K562 (cell line): ENCODE results near the gene VAMP8. TPM values are rescaled to one million over a fixed set of nuclear protein-coding genes. Genes with fewer than 3 reads are reported as not detected.

Experiments
- BRD9 ChIP-seq: fragments of 450-650 bp; IDR thresholded peaks from 2 replicates; pipeline ENCODE4 v1.6.1; 2018; ENCODE audit warnings: low read depth; ENCODE audit not compliant: partially characterized antibody
- CBFB ChIP-seq: sonication (generic); formaldehyde crosslinking; IDR thresholded peaks from 2 replicates; pipeline ENCODE4 v1.4.0; 2020; ENCODE audit warnings: mild to moderate bottlenecking, missing genetic modification reagents
- DDX20 ChIP-seq: fragments of 450-650 bp; IDR thresholded peaks from 2 replicates; pipeline ENCODE4 v1.6.1; 2016; ENCODE audit warnings: missing genetic modification characterization, low read depth, mild to moderate bottlenecking, missing compliant biosample characterization, moderate library complexity
- EP300 ChIP-seq: IDR thresholded peaks from 2 replicates; pipeline ENCODE4 v1.6.1; 2012; ENCODE audit warnings: low read length, improper control_type of control experiment
- ETV1 ChIP-seq: fragments of 450-650 bp; conservative IDR thresholded peaks from 2 replicates; pipeline ENCODE4 v1.6.1; 2016; ENCODE audit warnings: missing genetic modification characterization, control low read depth, low read depth, missing compliant biosample characterization
- ETV5 ChIP-seq: sonication (generic); formaldehyde crosslinking; IDR thresholded peaks from 2 replicates; pipeline ENCODE4 v1.4.0; 2020; ENCODE audit warnings: low read depth, mild to moderate bottlenecking, missing genetic modification reagents
- GATAD2B ChIP-seq: fragments of 450-650 bp; IDR thresholded peaks from 2 replicates; pipeline ENCODE4 v1.6.1; 2017; ENCODE audit warnings: mild to moderate bottlenecking, borderline replicate concordance
- GTF2A2 ChIP-seq: IDR thresholded peaks from 2 replicates; pipeline ENCODE4 v1.6.1; 2016; ENCODE audit warnings: mild to moderate bottlenecking, missing genetic modification characterization, missing compliant biosample characterization
- HIVEP1 ChIP-seq: fragments of 250-450 bp; sonication (Bioruptor Pico); IDR thresholded peaks from 2 replicates; pipeline ENCODE4 v1.4.0; 2020; ENCODE audit warnings: mild to moderate bottlenecking
- HMGN3 ChIP-seq: IDR thresholded peaks from 2 replicates; pipeline ENCODE4 v1.6.1; 2011; ENCODE audit warnings: borderline replicate concordance, low read depth, mild to moderate bottlenecking, mixed read lengths, low read length; ENCODE audit not compliant: insufficient read length; ENCODE audit errors: extremely low read depth
- HNRNPH1 ChIP-seq: fragments of 200-400 bp; formaldehyde crosslinking; optimal IDR thresholded peaks from 2 replicates; pipeline ENCODE3; 2017; ENCODE audit warnings: low read depth, mild to moderate bottlenecking, low read length, moderate library complexity
- KLF6 ChIP-seq: fragments of 250-450 bp; sonication (Bioruptor Pico); IDR thresholded peaks from 2 replicates; pipeline ENCODE4 v1.4.0; 2020; ENCODE audit warnings: mild to moderate bottlenecking, moderate library complexity, borderline replicate concordance
- MCM3 ChIP-seq: fragments of 450-650 bp; IDR thresholded peaks from 2 replicates; pipeline ENCODE4 v1.6.1; 2016
- MCM5 ChIP-seq: fragments of 450-650 bp; IDR thresholded peaks from 2 replicates; pipeline ENCODE4 v1.6.1; 2016; ENCODE audit warnings: low read depth
- NEUROD1 ChIP-seq: fragments of 150-350 bp; IDR thresholded peaks from 2 replicates; pipeline ENCODE4 v1.6.1; 2014; ENCODE audit warnings: borderline replicate concordance, low read length, low read depth; ENCODE audit not compliant: partially characterized antibody
- NONO ChIP-seq, 2 experiments: fragments of 200-400 bp in 1 of 2; fragments of 450-650 bp in 1 of 2; formaldehyde crosslinking in 1 of 2; IDR thresholded peaks; 2 replicates each; pipeline ENCODE4 v1.6.1; 2017; ENCODE audit warnings: low read depth in 2 of 2, mild to moderate bottlenecking in 2 of 2, moderate library complexity in 2 of 2, low read length in 1 of 2
- NRF1 ChIP-seq, 2 experiments: fragments of 450-650 bp; IDR thresholded peaks in 1 of 2; conservative IDR thresholded peaks in 1 of 2; 2 replicates each; pipeline ENCODE4 v1.6.1; 2014; ENCODE audit warnings: mild to moderate bottlenecking in 2 of 2
- PHF8 ChIP-seq: fragments of 200-600 bp; sonication (generic); IDR thresholded peaks from 2 replicates; pipeline ENCODE4 v1.6.1; 2012; ENCODE audit warnings: mixed run types, mild to moderate bottlenecking, inconsistent platforms, low read length, moderate library complexity, borderline replicate concordance
- POLR2B ChIP-seq: fragments of 450-650 bp; IDR thresholded peaks from 2 replicates; pipeline ENCODE4 v1.6.1; 2018; ENCODE audit warnings: low read depth; ENCODE audit not compliant: partially characterized antibody
- POLR3A ChIP-seq: IDR thresholded peaks from 2 replicates; pipeline ENCODE4 v1.6.1; 2011; ENCODE audit warnings: borderline replicate concordance, mild to moderate bottlenecking, moderate library complexity; ENCODE audit not compliant: insufficient read length, insufficient read depth; ENCODE audit errors: extremely low read depth
- SAP30 ChIP-seq: fragments of 200-600 bp; sonication (generic); IDR thresholded peaks from 2 replicates; pipeline ENCODE4 v1.6.1; 2012; ENCODE audit warnings: borderline replicate concordance, low read depth, mild to moderate bottlenecking, moderate library complexity, low read length, control low read depth, inconsistent platforms; ENCODE audit not compliant: insufficient read depth, poor library complexity, severe bottlenecking
- SMAD1 ChIP-seq: fragments of 150-350 bp; IDR thresholded peaks from 2 replicates; pipeline ENCODE4 v1.6.1; 2014; ENCODE audit warnings: low read length, low read depth; ENCODE audit not compliant: partially characterized antibody
- STAG1 ChIP-seq: sonication (generic); formaldehyde crosslinking; IDR thresholded peaks from 2 replicates; pipeline ENCODE4 v1.5.0; 2020; ENCODE audit warnings: missing genetic modification reagents, borderline replicate concordance
- THAP12 ChIP-seq: fragments of 250-450 bp; sonication (Bioruptor Pico); IDR thresholded peaks from 2 replicates; pipeline ENCODE4 v1.9.0; 2021; ENCODE audit warnings: mild to moderate bottlenecking, inconsistent platforms
- ZNF184 ChIP-seq: sonication (generic); formaldehyde crosslinking; IDR thresholded peaks from 2 replicates; pipeline ENCODE4 v1.5.0; 2020; ENCODE audit warnings: missing genetic modification reagents
- ZNF212 ChIP-seq: fragments of 450-650 bp; formaldehyde crosslinking; IDR thresholded peaks from 2 replicates; pipeline ENCODE4 v1.4.0; 2020; ENCODE audit warnings: mild to moderate bottlenecking
- ZNF699 ChIP-seq: fragments of 250-450 bp; sonication (Bioruptor Pico); IDR thresholded peaks from 2 replicates; pipeline ENCODE4 v1.8.0; 2021; ENCODE audit warnings: mild to moderate bottlenecking, moderate library complexity; ENCODE audit not compliant: insufficient replicate concordance
- polyA plus RNA-seq, 8 experiments: library from polyadenylated mRNA; depleted of rRNA in 4 of 8; stranded (reverse) in 5 of 8; unstranded in 3 of 8; fragments of >200 nt; fragmentation: Nextera tagmentation in 2 of 8; fragmentation: Illumina TruSeq in 1 of 8; extraction: Ambion mirVana in 2 of 8; extraction: Trizol in 1 of 8; gene quantifications; 2 replicates each; pipeline versions ENCODE4 v1.2.1 to v1.2.3, GENCODE V29; 2011 to 2014; ENCODE audit warnings: inconsistent platforms in 1 of 8, missing spikeins in 1 of 8
- total RNA-seq, 7 experiments: library from RNA; depleted of rRNA in 6 of 7; stranded (reverse); fragments of >200 nt in 6 of 7; fragmentation: Illumina TruSeq in 2 of 7; extraction: Trizol in 2 of 7; gene quantifications; 2 replicates each; pipeline versions ENCODE4 v1.2.1 to v1.2.3, GENCODE V29; 2011 to 2021; ENCODE audit warnings: low replicate concordance in 1 of 7

Gene VAMP8
- total and polyA plus RNA-seq, 9 of the 15 experiments (the other 6 are each of a cell fraction or from before 2014, with no cell fraction given), result 107 to 571 (median 248) TPM

GRCh38 chr2:85611705-85612587 is 34.6 kb downstream of the VAMP8 start, which contains the start of gene C2orf68 (continued):
- TF ChIP-seq ZNF212 (CRISPR knock-in tag), result no peak
- TF ChIP-seq MCM5, result no peak
- TF ChIP-seq STAG1, result no peak
- TF ChIP-seq NRF1 (conservative IDR thresholded peaks at IDR 0.05 in 1 of 2, IDR thresholded peaks at IDR 0.05 in 1 of 2), result peak; percentile 73 to 76
- TF ChIP-seq GATAD2B, result no peak; the same call in 1 of the 2 replicates
- TF ChIP-seq PHF8, result peak; percentile 73
- no peak for TF ChIP-seq DDX20 (tag)
- TF ChIP-seq CBFB (CRISPR knock-in tag), result no peak
- TF ChIP-seq ETV1 (tag), result peak; percentile 89
- TF ChIP-seq ZNF184 (CRISPR knock-in tag), result no peak
- TF ChIP-seq HNRNPH1, result no peak
- TF ChIP-seq SMAD1, result peak; percentile 81
- TF ChIP-seq MCM3, result no peak
- TF ChIP-seq THAP12, result 0 out of 2 replicates have a peak, but pooled peaks have one; percentile 19
- TF ChIP-seq BRD9, result peak; percentile 97
- 0 out of 2 replicates have a peak, but pooled peaks have one; percentile 12 for TF ChIP-seq EP300
- peak; percentile 82 for TF ChIP-seq ETV5 (CRISPR knock-in tag)
- peak; percentile 30 for TF ChIP-seq SAP30
- no peak for TF ChIP-seq ZNF699 (CRISPR knock-in tag)
- no peak for TF ChIP-seq POLR3A
- TF ChIP-seq KLF6 (CRISPR knock-in tag), result no peak
- no peak for TF ChIP-seq HIVEP1 (CRISPR knock-in tag)
- peak; percentile 85 for TF ChIP-seq HMGN3
- peak; percentile 93 for TF ChIP-seq POLR2B
- peak; percentile 64 for TF ChIP-seq NEUROD1
- TF ChIP-seq GTF2A2 (tag), result no peak
- peak; percentile 47 to 71; a peak in 3 of 4 replicates for TF ChIP-seq NONO (IDR thresholded peaks at IDR 0.05; ENCODE audit: low read depth in 2 of 2, low read length in 1 of 2)
